Measurements from ENCODE around the gene NKD1. TPM values are rescaled to one million over a fixed set of nuclear protein-coding genes. Genes with fewer than 3 reads are reported as not detected.

The NKD1 gene
- total RNA-seq, 1 donor, result not detected

DNA sequence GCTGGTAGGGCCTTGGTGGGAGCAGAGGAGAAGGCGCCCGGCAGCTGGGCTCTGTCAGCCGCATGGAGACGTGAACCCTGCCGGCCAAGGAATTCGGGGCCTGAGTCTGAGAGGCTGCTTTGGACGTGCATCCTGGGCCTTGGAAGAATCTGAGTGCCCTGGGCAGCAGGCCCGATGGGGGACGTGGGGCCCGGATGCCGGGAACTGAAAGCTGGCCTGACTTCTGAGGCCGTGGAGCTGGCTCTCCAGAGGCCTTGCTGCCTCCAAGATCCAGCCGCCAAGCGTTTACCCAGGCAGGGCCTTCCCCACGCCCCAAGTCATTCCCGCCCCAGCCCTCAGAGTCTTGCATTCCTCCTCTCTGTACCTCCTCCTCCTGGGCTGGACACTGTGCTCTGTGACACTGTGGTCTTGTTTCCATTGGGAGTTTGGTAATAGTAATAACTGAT, 37.2 kb downstream of the NKD1 start:
- no peak overlapping the region for H3K4me3 ChIP-seq (ENCODE audit: low read depth, low read length)
- no peak for TF ChIP-seq CTCF (IDR thresholded peaks at IDR 0.05; ENCODE audit: insufficient read depth, low read depth, low read length)
- no peak for DNase-seq (ENCODE audit: low read depth)

GRCh38 chr16:50587543-50587942, 39.3 kb downstream of the NKD1 start:
- DNase-seq (ENCODE audit: low read depth), result no peak
- TF ChIP-seq CTCF (IDR thresholded peaks at IDR 0.05; ENCODE audit: insufficient read depth, low read depth, low read length), result no peak
- H3K4me3 ChIP-seq (ENCODE audit: low read depth, low read length), result no peak overlapping the region

GRCh38 chr16:50588276-50588675, 40.1 kb downstream of the NKD1 start:
- no peak for DNase-seq (ENCODE audit: low read depth)

DNA sequence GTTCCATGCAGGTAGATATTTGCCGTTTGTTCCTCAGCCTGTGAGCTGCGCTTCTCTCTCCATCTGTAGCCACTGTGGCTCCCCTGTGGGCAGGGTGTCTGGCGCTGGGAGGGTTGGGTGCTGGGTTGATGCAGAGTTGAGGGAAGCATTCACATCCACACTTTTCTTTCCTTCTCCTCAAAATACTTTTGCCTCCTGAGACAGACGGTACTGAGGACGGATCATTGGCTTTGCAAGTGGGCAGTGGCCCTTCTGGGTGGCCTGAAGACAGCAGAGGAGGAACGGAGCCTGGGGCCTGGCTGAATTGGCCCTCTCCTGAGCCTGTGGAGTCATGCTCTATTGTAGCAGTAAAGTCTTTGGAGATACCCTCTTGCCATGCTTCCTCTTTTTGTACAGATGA, 43.0 kb downstream of the NKD1 start:
- DNase-seq (ENCODE audit: low read depth), result no peak
- TF ChIP-seq CTCF (IDR thresholded peaks at IDR 0.05; ENCODE audit: insufficient read depth, low read depth, low read length), result no peak
- H3K4me3 ChIP-seq (ENCODE audit: low read depth, low read length), result no peak overlapping the region

More at GRCh38 chr16:50588276-50588675, 40.1 kb downstream of the NKD1 start:
- no peak for TF ChIP-seq CTCF (IDR thresholded peaks at IDR 0.05; ENCODE audit: insufficient read depth, low read depth, low read length)
- no peak overlapping the region for H3K4me3 ChIP-seq (ENCODE audit: low read depth, low read length)

- H3K4me3 ChIP-seq (ENCODE audit: low read depth, low read length), result no peak overlapping the region
- no peak for TF ChIP-seq CTCF (IDR thresholded peaks at IDR 0.05; ENCODE audit: insufficient read depth, low read depth, low read length)
- no peak for DNase-seq (ENCODE audit: low read depth)
Measured at GRCh38 chr16:50591800-50592771, 43.9 kb downstream of the NKD1 start.

DNA sequence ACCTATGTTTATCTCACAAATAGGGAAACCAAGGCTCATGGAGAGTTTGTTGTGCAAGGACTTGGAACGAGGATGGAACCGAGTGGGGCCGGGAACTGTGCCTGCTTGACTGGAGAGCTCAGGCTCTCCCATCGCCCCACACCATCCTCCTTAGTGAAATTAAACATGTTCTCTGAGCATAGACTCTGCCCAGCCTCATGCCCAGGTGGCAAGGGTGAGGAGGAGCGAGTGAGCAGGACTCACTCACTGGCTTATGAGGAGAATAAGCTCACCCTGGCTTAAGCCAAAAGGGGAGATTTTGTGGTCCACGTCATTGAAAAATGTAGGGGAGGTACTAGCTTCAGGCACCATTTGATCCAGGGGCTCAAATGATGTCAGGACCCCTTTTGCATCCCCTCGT, 44.8 kb downstream of the NKD1 start:
- H3K4me3 ChIP-seq (ENCODE audit: low read depth, low read length), result no peak overlapping the region
- no peak for DNase-seq (ENCODE audit: low read depth)
- no peak for TF ChIP-seq CTCF (IDR thresholded peaks at IDR 0.05; ENCODE audit: insufficient read depth, low read depth, low read length)

Data from fibroblast of villous mesenchyme (primary cell).